WTC11 (cell line): ENCODE data around the gene CPSF7. TPM values are rescaled to one million over a fixed set of nuclear protein-coding genes. Genes with fewer than 3 reads are reported as not detected.

Experiments
- ATAC-seq: fragments of 200-7000 bp; cut with Tn5 transposase; 2 replicates; pipeline ENCODE4 v1.10.0; 2021; ENCODE audit warnings: mild to moderate bottlenecking, moderate library complexity
- CTCF ChIA-PET: fragments of 300-600 bp; sonication (Branson Sonifier 250); formaldehyde crosslinking; loops from one replicate; lab custom pipeline; 2021; ENCODE audit warnings: antibody characterized with exemption; lab: Charles Lee
- POLR2A ChIA-PET: fragments of 350-600 bp; sonication (Branson Sonifier 250); formaldehyde crosslinking; loops from one replicate; lab custom pipeline; 2021; ENCODE audit warnings: antibody characterized with exemption; lab: Charles Lee
- DNase-seq: peaks from one replicate; pipeline ENCODE4 v3.0.0; 2021; ENCODE audit warnings: low spot score
- H3K27ac Mint-ChIP-seq: 2 replicates; pipeline ENCODE4 v1.8.0; 2021; ENCODE audit warnings: mixed read lengths
- H3K27me3 Mint-ChIP-seq: 2 replicates; pipeline ENCODE4 v1.8.0; 2021; ENCODE audit warnings: low read depth, mild to moderate bottlenecking, moderate library complexity, mixed read lengths
- H3K36me3 Mint-ChIP-seq: 2 replicates; pipeline ENCODE4 v1.8.0; 2021; ENCODE audit warnings: mixed read lengths
- H3K4me1 Mint-ChIP-seq: 2 replicates; pipeline ENCODE4 v1.8.0; 2022; ENCODE audit warnings: mixed read lengths
- H3K4me3 Mint-ChIP-seq: 2 replicates; pipeline ENCODE4 v1.8.0; 2021; ENCODE audit warnings: mild to moderate bottlenecking, moderate library complexity, mixed read lengths
- H3K9me3 Mint-ChIP-seq: 2 replicates; pipeline ENCODE4 v1.8.0; 2021; ENCODE audit warnings: mixed read lengths
- E2F1 ChIP-seq: sonication (generic); formaldehyde crosslinking; IDR thresholded peaks from 2 replicates; pipeline ENCODE4 v1.8.0; 2022; ENCODE audit warnings: mild to moderate bottlenecking, missing genetic modification reagents
- ELF4 ChIP-seq: sonication (generic); formaldehyde crosslinking; IDR thresholded peaks from 2 replicates; pipeline ENCODE4 v1.8.1; 2022; ENCODE audit warnings: low read depth, mild to moderate bottlenecking, moderate library complexity, missing genetic modification reagents
- EMX1 ChIP-seq: fragments of 250-450 bp; sonication (Bioruptor Pico); IDR thresholded peaks from 2 replicates; pipeline ENCODE4 v1.8.0; 2021; ENCODE audit warnings: mild to moderate bottlenecking
- ERG ChIP-seq: fragments of 250-450 bp; sonication (Bioruptor Pico); IDR thresholded peaks from 2 replicates; pipeline ENCODE4 v1.8.0; 2021; ENCODE audit warnings: mild to moderate bottlenecking
- FOXP4 ChIP-seq: sonication (generic); formaldehyde crosslinking; IDR thresholded peaks from 2 replicates; pipeline ENCODE4 v1.8.0; 2022; ENCODE audit warnings: mild to moderate bottlenecking, missing genetic modification reagents
- MLX ChIP-seq: sonication (generic); formaldehyde crosslinking; IDR thresholded peaks from 2 replicates; pipeline ENCODE4 v1.8.1; 2023; ENCODE audit warnings: mild to moderate bottlenecking, missing genetic modification reagents, moderate library complexity
- OVOL2 ChIP-seq: fragments of 250-450 bp; sonication (Bioruptor Pico); IDR thresholded peaks from 2 replicates; pipeline ENCODE4 v1.9.0; 2021; ENCODE audit warnings: mild to moderate bottlenecking, borderline replicate concordance
- SOX15 ChIP-seq: fragments of 250-450 bp; sonication (Bioruptor Pico); IDR thresholded peaks from 2 replicates; pipeline ENCODE4 v1.9.0; 2021; ENCODE audit warnings: mild to moderate bottlenecking
- TCF7 ChIP-seq: sonication (generic); formaldehyde crosslinking; IDR thresholded peaks from 2 replicates; pipeline ENCODE4 v1.8.0; 2022; ENCODE audit warnings: mild to moderate bottlenecking, low read depth, missing genetic modification reagents, moderate library complexity
- ZBTB21 ChIP-seq: sonication (generic); formaldehyde crosslinking; IDR thresholded peaks from 2 replicates; pipeline ENCODE4 v1.8.1; 2023; ENCODE audit warnings: mild to moderate bottlenecking, missing genetic modification reagents, borderline replicate concordance
- ZBTB43 ChIP-seq: sonication (generic); formaldehyde crosslinking; IDR thresholded peaks from 2 replicates; pipeline ENCODE4 v1.8.1; 2023; ENCODE audit warnings: mild to moderate bottlenecking, missing genetic modification reagents
- ZNF121 ChIP-seq: sonication (generic); formaldehyde crosslinking; IDR thresholded peaks from 2 replicates; pipeline ENCODE4 v1.8.0; 2023; ENCODE audit warnings: missing genetic modification reagents
- ZNF396 ChIP-seq: fragments of 250-450 bp; sonication (Bioruptor Pico); IDR thresholded peaks from 2 replicates; pipeline ENCODE4 v1.8.0; 2021; ENCODE audit warnings: mild to moderate bottlenecking, moderate library complexity, borderline replicate concordance
- ZNF423 ChIP-seq: fragments of 250-450 bp; sonication (Bioruptor Pico); IDR thresholded peaks from 2 replicates; pipeline ENCODE4 v2.1.2; 2022; ENCODE audit warnings: mild to moderate bottlenecking, moderate library complexity
- ZNF532 ChIP-seq: fragments of 250-450 bp; sonication (Bioruptor Pico); IDR thresholded peaks from 2 replicates; pipeline ENCODE4 v1.9.0; 2021; ENCODE audit warnings: mild to moderate bottlenecking, borderline replicate concordance
- total RNA-seq: library from RNA; stranded (reverse); gene quantifications from 3 replicates; pipeline ENCODE4 v1.2.3, GENCODE V29; 2021

CPSF7 gene
- total RNA-seq, 1 experiment from 2014 or later, result 88.3 TPM

- CTCF ChIA-PET, result no interaction called here
- H3K27ac Mint-ChIP-seq, result no peak overlapping the region
- POLR2A ChIA-PET, result interaction anchor here (0.8 kb wide), 1 partner anchor 16 kb away, joined by 3 read pairs; no protein-coding TSS in a partner anchor
Measured at GRCh38 chr11:61416941-61417340, 12.8 kb downstream of the CPSF7 start.

More at GRCh38 chr11:61416941-61417340, 12.8 kb downstream of the CPSF7 start:
- Mint-ChIP-seq H3K27me3 (no peaks in the 10 kb centered on the region), H3K4me1 (no peaks in the 10 kb centered on the region), H3K4me3 (no peak overlapping the region), H3K9me3 (no peaks in the 10 kb centered on the region), H3K36me3 (peaks cover 86% of the 10 kb centered on the region)
- TF ChIP-seq TCF7 (CRISPR knock-in tag), result no peak
- TF ChIP-seq EMX1 (CRISPR knock-in tag), result no peak
- TF ChIP-seq ZNF532, result no peak
- TF ChIP-seq E2F1 (CRISPR knock-in tag), result no peak
- TF ChIP-seq ERG (CRISPR knock-in tag), result no peak
- TF ChIP-seq MLX (CRISPR knock-in tag), result no peak
- TF ChIP-seq ZBTB21 (CRISPR knock-in tag), result no peak
- TF ChIP-seq SOX15 (CRISPR knock-in tag), result no peak
- no peak for TF ChIP-seq ELF4
- no peak for TF ChIP-seq FOXP4 (CRISPR knock-in tag)
- TF ChIP-seq OVOL2 (CRISPR knock-in tag), result no peak
- TF ChIP-seq ZNF121 (CRISPR knock-in tag), result no peak
- TF ChIP-seq ZNF396 (CRISPR knock-in tag), result no peak
- no peak for TF ChIP-seq ZBTB43 (CRISPR knock-in tag)
- TF ChIP-seq ZNF423 (CRISPR knock-in tag), result no peak
- DNase-seq (no peak), ATAC-seq (no peak)
